HG03108 (cell line): ENCODE measurements around the gene M6PR.
A peak's percentile ranks its signal among the peaks of the same experiment; 100 is the strongest.
"Not testable (repeated sequence)": the region's sequence is repeated elsewhere in the genome, so short reads cannot be mapped to it uniquely, and the experiment has no call there.

Experiments used
- ATAC-seq: cut with Tn5 transposase; IDR thresholded peaks from one replicate; pipeline ENCODE4 v1.9.1; 2021; ENCODE audit warnings: moderate library complexity; ENCODE audit not compliant: unreplicated experiment

Gene M6PR

DNA sequence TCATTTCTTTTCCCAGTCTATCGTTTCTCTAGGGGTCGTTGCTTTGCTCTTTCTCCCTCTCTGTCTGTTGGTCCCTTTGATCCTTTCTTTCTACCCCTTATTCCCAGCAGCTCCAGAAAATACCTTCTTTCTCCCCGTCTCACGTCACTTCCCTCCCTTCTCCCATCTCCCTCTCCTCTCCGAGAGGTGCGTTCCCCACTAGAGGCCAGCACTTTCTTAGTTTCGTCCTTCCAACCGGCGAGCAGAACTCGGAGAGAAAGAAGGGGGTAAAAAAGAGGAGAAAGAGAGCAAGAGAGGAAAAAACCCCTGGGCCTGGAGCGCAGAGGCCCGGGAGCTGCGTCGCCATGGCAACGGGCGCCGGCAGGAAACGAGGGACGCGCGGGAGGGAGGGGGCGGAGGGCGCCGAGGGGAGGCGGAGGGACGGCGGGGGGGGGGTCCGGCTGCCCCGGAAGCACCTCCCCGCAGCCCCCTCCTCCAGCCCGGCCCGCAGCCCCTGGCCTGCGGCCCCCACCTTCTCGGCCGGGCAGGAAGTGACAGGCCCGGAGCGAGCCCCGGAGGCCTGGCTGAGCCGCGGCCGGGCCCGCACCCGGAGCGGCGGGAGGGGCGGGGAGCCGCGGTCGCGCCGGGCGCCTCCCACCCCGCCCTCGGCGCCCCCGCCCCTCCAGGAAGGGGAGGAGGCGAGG is 35.3 kb downstream of the M6PR start, which contains the start of gene PHC1:
PHC1 (plus strand) TSS at position 477 of the 683 bp plus-strand sequence. CDS start 3,169 bp downstream, outside the sequence.
- ATAC-seq, result peak; percentile 62

DNA sequence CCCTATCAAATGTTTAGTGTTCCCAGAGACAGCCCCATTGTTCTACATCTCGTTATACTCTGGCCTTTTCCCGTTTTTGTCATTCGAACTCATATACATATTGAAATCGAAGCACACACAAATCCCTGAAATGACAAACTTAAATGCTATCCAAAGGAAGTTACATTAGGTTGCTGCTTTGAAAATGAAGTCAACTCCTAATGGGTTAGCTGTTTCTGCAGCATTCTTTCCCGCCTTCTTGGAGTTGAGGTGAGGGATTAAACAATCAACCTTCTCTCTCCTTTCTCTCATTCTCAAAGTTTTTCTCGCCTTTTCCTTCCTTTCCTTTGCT is 35.8 kb downstream of the M6PR start:
- ATAC-seq, result no peak

DNA sequence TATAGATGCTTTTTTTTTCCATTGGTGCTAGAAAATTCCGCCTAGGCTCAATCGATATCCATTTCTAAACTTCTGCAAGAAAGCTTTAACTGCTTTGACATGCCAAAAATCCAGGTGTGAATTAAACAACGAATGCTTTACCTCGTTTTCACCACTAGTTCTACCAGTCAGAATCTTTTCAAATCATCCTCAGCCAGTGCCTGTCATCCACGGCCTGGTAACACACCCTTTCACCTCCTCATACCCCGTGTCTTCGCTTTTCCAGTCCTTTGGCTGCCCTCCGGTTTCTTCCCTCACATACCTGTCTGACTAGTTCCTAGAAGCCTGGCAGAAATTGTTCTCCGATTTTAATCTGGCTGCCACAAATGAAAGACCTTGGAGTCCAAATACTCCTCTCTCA is 36.5 kb downstream of the M6PR start:
- ATAC-seq, result no peak

- ATAC-seq, result no peak
Measured at GRCh38 chr12:8911606-8912268, 37.7 kb downstream of the M6PR start.

- ATAC-seq, result no peak
Measured at GRCh38 chr12:8909752-8910151, 39.7 kb downstream of the M6PR start.

DNA sequence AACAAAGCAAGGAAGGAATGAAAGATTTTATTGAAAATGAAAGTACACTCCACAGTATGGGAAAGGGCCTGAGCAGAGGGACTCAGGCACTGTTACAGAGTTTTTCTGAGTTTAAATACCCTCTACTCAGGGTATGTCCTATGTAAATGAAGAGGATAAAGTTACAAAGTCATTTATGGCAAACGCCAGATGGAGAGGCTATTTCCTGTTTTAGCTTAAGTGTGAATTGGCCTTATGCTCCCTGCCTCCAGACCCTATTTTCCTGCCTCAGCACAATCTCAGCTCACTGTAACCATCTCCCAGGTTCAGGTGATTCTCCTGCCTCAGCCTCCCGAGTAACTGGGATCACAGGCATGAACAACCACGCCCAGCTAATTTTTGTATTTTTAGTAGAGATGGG is 41.9 kb downstream of the M6PR start:
- no peak for ATAC-seq

- no peak for ATAC-seq
Measured at GRCh38 chr12:8906266-8907180, 42.9 kb downstream of the M6PR start.

GRCh38 chr12:8905546-8905945 is 43.9 kb downstream of the M6PR start:
- no peak for ATAC-seq

DNA sequence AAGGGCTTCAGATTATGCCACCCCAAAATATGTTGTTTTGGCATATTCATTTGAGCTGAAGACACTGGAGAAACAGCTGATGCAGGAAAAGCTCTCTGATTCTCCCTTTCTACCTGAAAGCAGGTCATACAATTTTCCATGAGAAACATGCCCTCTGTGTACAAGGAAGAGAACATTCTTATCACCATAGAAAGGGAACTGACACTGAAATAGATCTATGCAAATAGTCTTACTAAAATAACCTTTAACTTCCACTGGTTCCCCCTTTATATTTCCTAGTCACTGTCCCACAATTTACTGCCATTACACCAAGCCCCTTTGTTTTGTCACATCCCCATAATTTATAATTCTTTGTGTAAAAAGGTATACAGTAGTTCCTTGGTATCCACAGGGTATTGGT is 44.8 kb downstream of the M6PR start:
- ATAC-seq, result no peak

- ATAC-seq, result no peak
Measured at GRCh38 chr12:8903646-8904045, 45.8 kb downstream of the M6PR start.

- not testable (repeated sequence) for ATAC-seq
Measured at GRCh38 chr12:8902703-8903102, 46.7 kb downstream of the M6PR start.

DNA sequence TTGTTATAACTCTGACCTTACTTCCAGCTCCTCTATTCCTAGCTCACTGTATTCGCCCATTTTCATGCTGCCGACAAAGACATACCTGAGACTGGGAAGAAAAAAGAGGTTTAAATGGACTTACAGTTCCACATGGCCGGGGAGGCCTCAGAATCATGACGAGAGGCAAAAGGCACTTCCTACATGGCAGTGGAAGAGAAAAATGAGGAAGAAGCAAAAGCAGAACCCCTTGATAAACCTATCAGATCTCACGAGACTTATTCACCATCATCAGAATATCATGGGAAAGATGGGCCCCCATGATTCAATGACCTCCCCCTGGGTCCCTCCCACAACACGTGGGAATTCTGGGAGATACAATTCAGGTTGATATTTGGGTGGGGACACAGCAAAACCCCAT is 49.6 kb downstream of the M6PR start:
- no peak for ATAC-seq

GRCh38 chr12:8897081-8897480 is 52.4 kb downstream of the M6PR start:
- ATAC-seq, result no peak

DNA sequence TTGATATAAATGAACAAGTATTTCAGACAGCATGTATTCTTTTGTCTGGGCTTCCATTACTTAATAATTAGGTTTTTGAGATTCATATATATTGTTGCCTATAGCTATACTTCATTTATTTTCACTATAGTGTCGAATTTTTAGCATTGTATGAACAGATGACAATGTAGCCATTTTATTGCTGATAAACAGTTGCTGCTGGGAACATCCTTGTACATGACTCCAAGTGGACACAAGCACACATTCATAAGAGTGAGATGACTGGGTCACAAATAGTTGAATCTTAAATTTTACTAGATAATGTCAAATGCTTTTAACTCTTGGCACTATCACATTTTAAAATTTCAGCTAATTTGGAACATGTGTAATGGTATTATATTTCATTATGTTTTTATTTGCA is 54.5 kb downstream of the M6PR start:
- ATAC-seq, result no peak

- no peak for ATAC-seq
Measured at GRCh38 chr12:8894378-8894777, 55.1 kb downstream of the M6PR start.

GRCh38 chr12:8891976-8892375 is 57.5 kb downstream of the M6PR start:
- ATAC-seq, result no peak
